ENCODE results near the gene CDCP2.

GRCh38 chr1:54158071-54158470 is 5.3 kb upstream of the CDCP2 start:
- TF ChIP-seq CTCF (IDR thresholded peaks at IDR 0.05; ENCODE audit: insufficient read depth, low read depth, low read length) (no peak), EZH2 (IDR thresholded peaks at IDR 0.05; ENCODE audit: insufficient read depth, low read length) (no peak)
